ENCODE results near the gene AIG1. TPM values are rescaled to one million over a fixed set of nuclear protein-coding genes. Genes with fewer than 3 reads are reported as not detected.

The AIG1 gene
- total RNA-seq, 3 donors from 2014 or later: 18.5 to 21.5 (median 21.0) TPM

DNA sequence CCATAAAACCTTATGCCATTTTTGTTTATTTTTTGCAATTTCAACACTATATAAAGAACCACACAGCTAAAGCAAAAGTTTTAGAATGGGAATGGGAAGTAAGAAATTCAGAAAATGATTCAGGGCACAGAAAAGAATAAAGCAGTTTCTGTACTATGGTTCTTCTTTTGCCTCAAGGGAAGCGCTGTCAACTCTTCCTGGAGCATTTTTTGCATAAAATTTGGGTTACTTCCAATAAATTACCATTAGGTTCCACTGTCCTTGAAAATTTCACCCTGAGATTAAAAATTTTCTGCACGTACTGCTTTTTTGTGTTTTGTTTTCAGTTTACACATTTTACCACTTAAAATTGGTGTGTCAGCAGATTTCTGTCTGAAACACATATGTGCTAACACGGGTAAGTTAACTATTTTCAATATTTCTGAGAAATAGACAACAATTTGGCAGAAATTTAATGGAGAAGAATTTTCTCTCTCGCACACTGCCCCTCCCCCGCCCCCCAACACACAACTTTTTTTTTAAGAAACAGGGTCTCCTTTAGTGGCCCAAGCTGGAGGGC is 310.2 kb downstream of the AIG1 start:
- intact Hi-C loops (cut with DNase I, micrococcal nuclease): no loop called here
- Histone ChIP-seq H3K4me1 (ENCODE audit: low read depth) (no peaks in the 10 kb centered on the region), H3K9me3 (no peaks in the 10 kb centered on the region), H3K36me3 (ENCODE audit: low read depth) (no peaks in the 10 kb centered on the region), H3K4me3 (no peak overlapping the region)
- no peak for DNase-seq
- no peak for ATAC-seq
- TF ChIP-seq, protein P1, sequence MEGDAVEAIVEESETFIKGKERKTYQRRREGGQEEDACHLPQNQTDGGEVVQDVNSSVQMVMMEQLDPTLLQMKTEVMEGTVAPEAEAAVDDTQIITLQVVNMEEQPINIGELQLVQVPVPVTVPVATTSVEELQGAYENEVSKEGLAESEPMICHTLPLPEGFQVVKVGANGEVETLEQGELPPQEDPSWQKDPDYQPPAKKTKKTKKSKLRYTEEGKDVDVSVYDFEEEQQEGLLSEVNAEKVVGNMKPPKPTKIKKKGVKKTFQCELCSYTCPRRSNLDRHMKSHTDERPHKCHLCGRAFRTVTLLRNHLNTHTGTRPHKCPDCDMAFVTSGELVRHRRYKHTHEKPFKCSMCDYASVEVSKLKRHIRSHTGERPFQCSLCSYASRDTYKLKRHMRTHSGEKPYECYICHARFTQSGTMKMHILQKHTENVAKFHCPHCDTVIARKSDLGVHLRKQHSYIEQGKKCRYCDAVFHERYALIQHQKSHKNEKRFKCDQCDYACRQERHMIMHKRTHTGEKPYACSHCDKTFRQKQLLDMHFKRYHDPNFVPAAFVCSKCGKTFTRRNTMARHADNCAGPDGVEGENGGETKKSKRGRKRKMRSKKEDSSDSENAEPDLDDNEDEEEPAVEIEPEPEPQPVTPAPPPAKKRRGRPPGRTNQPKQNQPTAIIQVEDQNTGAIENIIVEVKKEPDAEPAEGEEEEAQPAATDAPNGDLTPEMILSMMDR (IDR thresholded peaks at IDR 0.05): no peak

DNA sequence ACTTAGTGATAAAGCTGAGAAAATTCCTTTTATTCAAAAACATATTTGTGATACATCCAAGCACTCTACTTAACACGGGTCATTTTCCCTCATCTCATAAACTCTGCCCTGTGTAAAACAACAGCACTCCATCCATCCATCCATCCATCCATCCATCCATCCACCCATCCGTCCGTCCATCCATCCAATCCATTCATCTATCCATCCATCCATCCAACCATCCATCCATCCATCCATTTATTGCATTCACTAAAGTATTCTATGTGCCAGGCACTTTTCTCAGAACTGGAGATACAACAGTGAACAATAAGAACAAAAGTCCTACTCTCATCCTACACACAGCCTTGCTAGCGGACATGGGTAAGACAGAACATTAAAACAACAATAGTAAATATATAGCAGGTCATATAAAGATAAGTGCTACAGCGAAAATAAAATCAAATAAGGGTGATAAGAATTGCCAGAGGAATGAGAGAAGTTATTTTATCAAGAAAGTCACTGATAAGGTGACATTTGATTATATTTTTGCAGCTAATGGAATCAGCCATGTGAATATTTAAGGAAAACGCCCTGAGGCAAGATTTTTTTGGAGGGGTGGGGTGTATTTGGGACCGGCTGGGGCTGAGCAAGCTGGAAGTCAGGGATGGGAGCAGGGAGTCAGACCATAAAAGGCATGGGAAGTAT is 311.7 kb downstream of the AIG1 start:
- TF ChIP-seq, protein P1 (IDR thresholded peaks at IDR 0.05): no peak
- H3K9me3 ChIP-seq: no peaks in the 10 kb centered on the region
- H3K4me1 ChIP-seq (ENCODE audit: low read depth): no peaks in the 10 kb centered on the region
- ATAC-seq (no peak), DNase-seq (no peak)
- intact Hi-C loops (cut with DNase I, micrococcal nuclease): no loop called here
- no peak overlapping the region for H3K4me3 ChIP-seq
- H3K36me3 ChIP-seq (ENCODE audit: low read depth): no peaks in the 10 kb centered on the region

DNA sequence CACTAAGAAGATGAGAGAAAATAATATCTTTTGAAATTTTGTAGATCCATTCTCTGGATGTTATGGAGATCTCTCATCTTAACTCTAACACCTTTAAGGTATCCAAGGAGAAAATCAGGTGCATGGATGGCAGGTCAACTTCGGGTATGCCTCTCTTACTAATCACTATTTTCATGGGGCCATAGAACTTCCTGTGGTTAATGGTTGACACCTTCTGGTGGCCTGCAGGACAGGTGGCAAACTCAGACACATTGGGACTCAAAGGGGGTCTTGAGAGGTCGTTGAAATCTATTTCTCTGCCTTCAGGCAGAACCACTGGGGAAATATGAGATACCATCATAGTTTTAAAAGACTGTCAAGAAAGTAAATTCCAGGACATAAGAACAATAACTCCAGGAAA is 313.3 kb downstream of the AIG1 start:
- H3K36me3 ChIP-seq (ENCODE audit: low read depth): no peaks in the 10 kb centered on the region
- TF ChIP-seq, protein P1 (IDR thresholded peaks at IDR 0.05): no peak
- no peak for DNase-seq

DNA sequence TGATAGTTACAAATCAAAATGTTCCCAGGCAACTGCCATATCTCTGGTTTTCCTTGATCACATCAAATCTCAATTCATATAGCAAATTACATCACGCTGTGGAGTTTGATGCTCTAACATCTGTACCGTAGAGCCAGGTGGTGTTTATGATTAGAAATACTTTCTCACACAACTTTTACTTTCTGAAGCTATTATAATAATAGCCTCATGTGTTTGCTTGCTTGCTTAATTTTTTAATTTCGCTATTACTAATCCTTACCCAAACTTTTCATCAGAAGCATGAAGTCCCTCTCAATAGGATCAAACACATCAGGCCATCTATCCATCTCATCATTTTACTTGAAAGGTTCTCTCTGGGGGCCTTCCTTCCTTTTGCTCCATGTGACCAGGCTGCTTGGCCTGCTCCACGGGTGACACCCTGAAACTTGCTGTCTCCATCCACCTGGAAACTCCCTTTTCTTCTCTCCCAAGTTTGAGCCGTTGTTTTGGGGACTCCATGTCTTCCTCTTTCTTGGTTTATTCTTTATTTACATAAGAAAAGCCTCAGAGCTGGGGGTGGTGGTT is 314.4 kb downstream of the AIG1 start:
- intact Hi-C loops (cut with DNase I, micrococcal nuclease): no loop called here
- no peaks in the 10 kb centered on the region for H3K4me1 ChIP-seq (ENCODE audit: low read depth)

More for the DNA sequence above, 313.3 kb downstream of the AIG1 start:
- Histone ChIP-seq H3K4me3 (no peak overlapping the region), H3K9me3 (no peaks in the 10 kb centered on the region), H3K4me1 (ENCODE audit: low read depth) (no peaks in the 10 kb centered on the region)
- no peak for ATAC-seq
- intact Hi-C loops (cut with DNase I, micrococcal nuclease): no loop called here

DNA sequence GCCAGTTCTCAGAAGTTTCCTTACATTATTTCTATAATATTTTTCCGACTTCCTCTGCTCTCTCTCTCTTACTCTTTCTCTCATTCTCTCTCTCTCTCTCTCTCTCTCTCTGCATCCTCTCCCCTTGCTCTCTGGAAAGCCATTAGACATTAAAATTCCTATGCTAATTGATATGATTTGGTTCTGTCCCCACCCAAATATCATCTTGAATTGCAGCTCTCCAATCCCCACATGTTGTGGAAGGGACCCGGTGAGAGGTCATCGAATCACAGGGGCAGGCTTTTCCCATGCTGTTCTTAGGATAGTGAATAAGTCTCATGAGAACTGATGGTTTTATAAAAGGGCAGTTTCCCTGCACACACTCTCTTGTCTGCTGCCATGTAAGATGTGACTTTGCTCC is 315.7 kb downstream of the AIG1 start:
- DNase-seq: no peak
- Histone ChIP-seq H3K36me3 (ENCODE audit: low read depth) (no peaks in the 10 kb centered on the region), H3K4me3 (no peak overlapping the region), H3K4me1 (ENCODE audit: low read depth) (no peaks in the 10 kb centered on the region), H3K9me3 (no peaks in the 10 kb centered on the region)
- intact Hi-C loops (cut with DNase I, micrococcal nuclease): no loop called here
- no peak for ATAC-seq
- TF ChIP-seq, protein P1 (IDR thresholded peaks at IDR 0.05): no peak

More for the DNA sequence above, 314.4 kb downstream of the AIG1 start:
- ATAC-seq (no peak), DNase-seq (no peak)
- Histone ChIP-seq H3K9me3 (no peaks in the 10 kb centered on the region), H3K36me3 (ENCODE audit: low read depth) (no peaks in the 10 kb centered on the region), H3K4me3 (no peak overlapping the region)
- TF ChIP-seq, protein P1 (IDR thresholded peaks at IDR 0.05): no peak
